ENCODE measurements around the gene OLFM3.

- TF ChIP-seq EP300 (IDR thresholded peaks at IDR 0.05) = no peak
- TF ChIP-seq CTCF (IDR thresholded peaks at IDR 0.05) = no peak
Observed at GRCh38 chr1:101975371-101975770, 21.4 kb downstream of the OLFM3 start.
